H9 (cell line): ENCODE data around the gene CDH4. TPM values are rescaled to one million over a fixed set of nuclear protein-coding genes. Genes with fewer than 3 reads are reported as not detected.

Experiments used
- DNase-seq: peaks from one replicate; pipeline ENCODE4 v3.0.0-alpha.2; 2017
- H2AFZ ChIP-seq: one replicate; pipeline ENCODE4 v1.6.1; 2013; ENCODE audit warnings: mild to moderate bottlenecking, low read length, control low read depth, moderate library complexity
- H2AK5ac ChIP-seq: 2 replicates; pipeline ENCODE4 v1.6.1; 2013; ENCODE audit warnings: low read length, control low read depth, mixed read lengths; ENCODE audit not compliant: insufficient read length
- H2BK120ac ChIP-seq: one replicate; pipeline ENCODE4 v1.6.1; 2013; ENCODE audit warnings: low read depth, mild to moderate bottlenecking, low read length, control low read depth, inconsistent platforms; ENCODE audit not compliant: poor library complexity, severe bottlenecking
- H2BK12ac ChIP-seq: 2 replicates; pipeline ENCODE4 v1.6.1; 2013; ENCODE audit warnings: low read length, control low read depth, mixed read lengths, low read depth; ENCODE audit not compliant: insufficient read length
- H2BK15ac ChIP-seq: 2 replicates; pipeline ENCODE4 v1.6.1; 2013; ENCODE audit warnings: low read depth, low read length, control low read depth
- H2BK20ac ChIP-seq: one replicate; pipeline ENCODE4 v1.6.1; 2013; ENCODE audit warnings: low read depth, mild to moderate bottlenecking, low read length, control low read depth, inconsistent platforms; ENCODE audit not compliant: poor library complexity, severe bottlenecking
- H2BK5ac ChIP-seq: 2 replicates; pipeline ENCODE4 v1.6.1; 2013; ENCODE audit warnings: low read length, control low read depth, mixed read lengths; ENCODE audit not compliant: insufficient read length
- H3K14ac ChIP-seq: 2 replicates; pipeline ENCODE4 v1.6.1; 2013; ENCODE audit warnings: low read length, control low read depth; ENCODE audit not compliant: insufficient read depth
- H3K18ac ChIP-seq: 2 replicates; pipeline ENCODE4 v1.6.1; 2013; ENCODE audit warnings: low read depth, mild to moderate bottlenecking, mixed read lengths, low read length, control low read depth; ENCODE audit not compliant: insufficient read length
- H3K23ac ChIP-seq: 2 replicates; pipeline ENCODE4 v1.6.1; 2013; ENCODE audit warnings: low read length, control low read depth, mixed read lengths, low read depth; ENCODE audit not compliant: insufficient read length
- H3K23me2 ChIP-seq: 2 replicates; pipeline ENCODE4 v1.6.1; 2013; ENCODE audit warnings: low read depth, mild to moderate bottlenecking, mixed read lengths, low read length, control low read depth; ENCODE audit not compliant: insufficient read length, poor library complexity, severe bottlenecking
- H3K27ac ChIP-seq: 2 replicates; pipeline ENCODE4 v1.5.1; 2013; ENCODE audit warnings: low read length, control low read depth, mixed read lengths, low read depth; ENCODE audit not compliant: insufficient read length
- H3K27me3 ChIP-seq: 2 replicates; pipeline ENCODE4 v1.6.1; 2013; ENCODE audit warnings: low read length, control low read depth, inconsistent platforms; ENCODE audit not compliant: insufficient read depth
- H3K4ac ChIP-seq: 2 replicates; pipeline ENCODE4 v1.6.1; 2013; ENCODE audit warnings: low read depth, mild to moderate bottlenecking, control low read depth, inconsistent platforms, low read length, moderate library complexity
- H3K4me1 ChIP-seq: 2 replicates; pipeline ENCODE4 v1.6.1; 2013; ENCODE audit warnings: low read length, control low read depth, inconsistent platforms; ENCODE audit not compliant: insufficient read depth
- H3K4me2 ChIP-seq: 2 replicates; pipeline ENCODE4 v1.6.1; 2013; ENCODE audit warnings: low read length, control low read depth, mixed read lengths; ENCODE audit not compliant: insufficient read length, insufficient read depth
- H3K56ac ChIP-seq: 2 replicates; pipeline ENCODE4 v1.6.1; 2013; ENCODE audit warnings: low read depth, mild to moderate bottlenecking, mixed read lengths, low read length, control low read depth; ENCODE audit not compliant: insufficient read length
- H3K79me1 ChIP-seq: 2 replicates; pipeline ENCODE4 v1.6.1; 2013; ENCODE audit warnings: low read depth, mild to moderate bottlenecking, moderate library complexity, low read length, control low read depth, inconsistent platforms; ENCODE audit not compliant: insufficient read depth, poor library complexity, severe bottlenecking
- H3K79me2 ChIP-seq: 2 replicates; pipeline ENCODE4 v1.6.1; 2013; ENCODE audit warnings: low read length, control low read depth, inconsistent platforms; ENCODE audit not compliant: insufficient read depth
- H3K9ac ChIP-seq: 2 replicates; pipeline ENCODE4 v1.6.1; 2013; ENCODE audit warnings: low read length, control low read depth, mixed read lengths; ENCODE audit not compliant: insufficient read length; ENCODE audit errors: extremely low read depth
- H3K9me3 ChIP-seq: one replicate; pipeline ENCODE4 v1.6.1; 2013; ENCODE audit warnings: low read depth, low read length, inconsistent platforms; ENCODE audit not compliant: control insufficient read depth
- H3T11ph ChIP-seq: one replicate; pipeline ENCODE4 v1.6.1; 2013; ENCODE audit warnings: mild to moderate bottlenecking, low read length, control low read depth, inconsistent platforms
- H4K20me1 ChIP-seq: one replicate; pipeline ENCODE4 v1.6.1; 2013; ENCODE audit not compliant: control insufficient read depth, insufficient read length, insufficient read depth
- H4K5ac ChIP-seq: 2 replicates; pipeline ENCODE4 v1.6.1; 2013; ENCODE audit warnings: low read depth, mild to moderate bottlenecking, mixed read lengths, low read length, control low read depth; ENCODE audit not compliant: insufficient read length
- H4K8ac ChIP-seq: replicated peaks from 2 replicates; pipeline ENCODE4 v1.6.1; 2013; ENCODE audit warnings: low read length, control low read depth, mixed read lengths, low read depth; ENCODE audit not compliant: insufficient read length
- H4K91ac ChIP-seq: 2 replicates; pipeline ENCODE4 v1.6.1; 2013; ENCODE audit warnings: low read depth, mild to moderate bottlenecking, moderate library complexity, mixed read lengths, low read length, control low read depth; ENCODE audit not compliant: insufficient read length
- H3K27ac Mint-ChIP-seq, 3 experiments: 2 replicates in 2 of 3; 3 replicates in 1 of 3; pipeline ENCODE4 v1.8.0; 2020 to 2021; ENCODE audit warnings: mixed read lengths in 3 of 3, mild to moderate bottlenecking in 1 of 3, moderate library complexity in 1 of 3
- H3K27me3 Mint-ChIP-seq: 2 replicates; pipeline ENCODE4 v1.8.0; 2021; ENCODE audit warnings: low read depth, mild to moderate bottlenecking, moderate library complexity, mixed read lengths
- H3K36me3 Mint-ChIP-seq, 3 experiments: 2 replicates in 2 of 3; 3 replicates in 1 of 3; pipeline ENCODE4 v1.8.0; 2020 to 2021; ENCODE audit warnings: low read depth in 3 of 3, mixed read lengths in 3 of 3; ENCODE audit not compliant: insufficient read depth in 1 of 3
- H3K4me1 Mint-ChIP-seq, 2 experiments: 2 replicates each; pipeline ENCODE4 v1.8.0; 2020; ENCODE audit warnings: mixed read lengths in 2 of 2
- H3K4me3 Mint-ChIP-seq, 2 experiments: 2 replicates in 1 of 2; 3 replicates in 1 of 2; pipeline ENCODE4 v1.8.0; 2020 to 2021; ENCODE audit warnings: mild to moderate bottlenecking in 2 of 2, mixed read lengths in 2 of 2, moderate library complexity in 1 of 2
- H3K9me3 Mint-ChIP-seq, 2 experiments: 2 replicates in 1 of 2; 3 replicates in 1 of 2; pipeline ENCODE4 v1.8.0; 2020; ENCODE audit warnings: mild to moderate bottlenecking in 2 of 2, mixed read lengths in 2 of 2, moderate library complexity in 1 of 2
- CTCF ChIP-seq: fragments of 200-600 bp; sonication (generic); conservative IDR thresholded peaks from 3 replicates; pipeline ENCODE4 v1.8.0; 2021; ENCODE audit warnings: antibody characterized with exemption, mild to moderate bottlenecking
- WGBS: extraction: QIAGEN DNeasy Blood & Tissue Kit; methylation state at CpG from one replicate; pipeline ENCODE4 v1.1.7; 2013; ENCODE audit warnings: missing lambda C conversion rate, low lambda C conversion rate, mixed read lengths; ENCODE audit not compliant: insufficient read length; ENCODE audit errors: extremely low coverage; 5-methylcytosine and 5-hydroxymethylcytosine counted together
- total RNA-seq: library from RNA; stranded (reverse); gene quantifications from 2 replicates; pipeline ENCODE4 v1.2.1, GENCODE V29; 2021

Gene CDH4
- total RNA-seq, 1 experiment from 2014 or later = 3.0 TPM

GRCh38 chr20:61678437-61678836 is 426.4 kb downstream of the CDH4 start:
- Histone ChIP-seq H3K79me2 (no peaks in the 10 kb centered on the region), H3K56ac (no peak overlapping the region), H3K27ac (no peak overlapping the region), H3K18ac (no peak overlapping the region), H3K23me2 (no peaks in the 10 kb centered on the region), H3K4ac (no peak overlapping the region), H4K91ac (no peak overlapping the region), H2BK120ac (no peak overlapping the region), H2BK5ac (no peak overlapping the region), H3T11ph (no peak overlapping the region), H3K79me1 (no peaks in the 10 kb centered on the region), H3K27me3 (peaks cover 5% of the 10 kb centered on the region; the same call in 1 of the 2 replicates), H3K4me1 (no peaks in the 10 kb centered on the region; the same call in 1 of the 2 replicates), H4K20me1 (no peaks in the 10 kb centered on the region), H2BK20ac (no peak overlapping the region), H2AK5ac (no peak overlapping the region), H3K9ac (no peak overlapping the region), H4K5ac (no peak overlapping the region), H4K8ac (no peak overlapping the region), H3K14ac (no peak overlapping the region; the same call in 1 of the 2 replicates), H2BK12ac (no peak overlapping the region), H3K23ac (no peak overlapping the region), H2AFZ (no peak overlapping the region), H2BK15ac (no peak overlapping the region), H3K9me3 (no peaks in the 10 kb centered on the region), H3K4me2 (no peak overlapping the region)
- no peak for DNase-seq
- H3K27ac Mint-ChIP-seq = no peak overlapping the region
- H3K9me3 Mint-ChIP-seq = no peaks in the 10 kb centered on the region; a peak in 2 of 5 replicates
- H3K4me3 Mint-ChIP-seq = no peak overlapping the region
- no peak for TF ChIP-seq CTCF
- no peaks in the 10 kb centered on the region for H3K36me3 Mint-ChIP-seq
- no CpG with 5 or more reads among the region's 8 CpGs for WGBS
- peaks cover 16 to 17% of the 10 kb centered on the region in 2 experiments for H3K4me1 Mint-ChIP-seq
- peaks cover 76% of the 10 kb centered on the region for H3K27me3 Mint-ChIP-seq
